Measurements from ENCODE around the gene ELF1.
"Not testable (repeated sequence)": the region's sequence is repeated elsewhere in the genome, so short reads cannot be mapped to it uniquely, and the experiment has no call there.

Gene ELF1

GRCh38 chr13:40981361-40981760 is 37.8 kb downstream of the ELF1 start:
- no peak for TF ChIP-seq CTCF (conservative IDR thresholded peaks at IDR 0.05; ENCODE audit: low read length)
- H3K4me3 ChIP-seq (ENCODE audit: low read length): no peak overlapping the region
- DNase-seq (ENCODE audit: low read depth): no peak

GRCh38 chr13:40980461-40980860 is 38.7 kb downstream of the ELF1 start:
- H3K4me3 ChIP-seq (ENCODE audit: low read length): no peak overlapping the region
- DNase-seq (ENCODE audit: low read depth): no peak
- no peak for TF ChIP-seq CTCF (conservative IDR thresholded peaks at IDR 0.05; ENCODE audit: low read length)

GRCh38 chr13:40979232-40979631 is 39.9 kb downstream of the ELF1 start:
- no peak for DNase-seq (ENCODE audit: low read depth)
- no peak overlapping the region for H3K4me3 ChIP-seq (ENCODE audit: low read length)
- no peak for TF ChIP-seq CTCF (conservative IDR thresholded peaks at IDR 0.05; ENCODE audit: low read length)

- not testable (repeated sequence) for H3K4me3 ChIP-seq (ENCODE audit: low read length); DNase-seq (ENCODE audit: low read depth)
Observed at GRCh38 chr13:40978109-40978508, 41.0 kb downstream of the ELF1 start.

GRCh38 chr13:40975441-40975840 is 43.7 kb downstream of the ELF1 start:
- no peak for DNase-seq (ENCODE audit: low read depth)
- TF ChIP-seq CTCF (conservative IDR thresholded peaks at IDR 0.05; ENCODE audit: low read length): no peak
- no peak overlapping the region for H3K4me3 ChIP-seq (ENCODE audit: low read length)

GRCh38 chr13:40974460-40975407 is 44.4 kb downstream of the ELF1 start:
- peak; percentile 42 for DNase-seq (ENCODE audit: low read depth)
- TF ChIP-seq CTCF (conservative IDR thresholded peaks at IDR 0.05; ENCODE audit: low read length): peak; percentile 43
- H3K4me3 ChIP-seq (ENCODE audit: low read length): no peak overlapping the region

- no peak for DNase-seq (ENCODE audit: low read depth)
- H3K4me3 ChIP-seq (ENCODE audit: low read length): no peak overlapping the region
- TF ChIP-seq CTCF (conservative IDR thresholded peaks at IDR 0.05; ENCODE audit: low read length): no peak
Observed at GRCh38 chr13:40973409-40973808, 45.7 kb downstream of the ELF1 start.
